Endodermal cell (in vitro differentiated cells): Measurements from ENCODE around the gene DENND2A. TPM values are rescaled to one million over a fixed set of nuclear protein-coding genes. Genes with fewer than 3 reads are reported as not detected.

Source experiments
- DNase-seq: peaks from one replicate; pipeline ENCODE4 v3.0.0-alpha.2; 2017
- H3K27ac ChIP-seq: 2 replicates; pipeline ENCODE4 v1.5.1; 2013; ENCODE audit warnings: mild to moderate bottlenecking, low read depth, low read length, moderate library complexity
- H3K27me3 ChIP-seq: 2 replicates; pipeline ENCODE4 v1.6.1; 2013; ENCODE audit warnings: mild to moderate bottlenecking, low read length, moderate library complexity; ENCODE audit not compliant: insufficient read depth, control insufficient read depth, poor library complexity, severe bottlenecking
- H3K36me3 ChIP-seq: 2 replicates; pipeline ENCODE4 v1.7.0; 2013; ENCODE audit warnings: mild to moderate bottlenecking, low read length, moderate library complexity; ENCODE audit not compliant: control insufficient read depth, insufficient read depth
- H3K4me1 ChIP-seq: one replicate; pipeline ENCODE4 v1.7.0; 2013; ENCODE audit warnings: low read length; ENCODE audit not compliant: control insufficient read depth, insufficient read depth
- H3K4me3 ChIP-seq: 2 replicates; pipeline ENCODE4 v1.5.1; 2013; ENCODE audit warnings: mild to moderate bottlenecking, low read length, moderate library complexity
- H3K9ac ChIP-seq: 2 replicates; pipeline ENCODE4 v1.6.1; 2013; ENCODE audit warnings: mild to moderate bottlenecking, low read length, moderate library complexity; ENCODE audit not compliant: poor library complexity, severe bottlenecking; ENCODE audit errors: extremely low read depth
- H3K9me3 ChIP-seq: 2 replicates; pipeline ENCODE4 v1.6.1; 2013; ENCODE audit warnings: mild to moderate bottlenecking, low read length, moderate library complexity; ENCODE audit not compliant: control insufficient read depth
- H3K27ac Mint-ChIP-seq: 2 replicates; pipeline ENCODE4 v1.8.0; 2020; ENCODE audit warnings: mixed read lengths
- H3K27me3 Mint-ChIP-seq: 2 replicates; pipeline ENCODE4 v1.8.0; 2021; ENCODE audit warnings: mild to moderate bottlenecking, mixed read lengths; ENCODE audit not compliant: insufficient read depth
- H3K36me3 Mint-ChIP-seq: 2 replicates; pipeline ENCODE4 v1.8.0; 2020; ENCODE audit warnings: low read depth, mixed read lengths
- H3K4me1 Mint-ChIP-seq: 2 replicates; pipeline ENCODE4 v1.8.0; 2020; ENCODE audit warnings: mixed read lengths
- H3K4me3 Mint-ChIP-seq: 2 replicates; pipeline ENCODE4 v1.8.0; 2020; ENCODE audit warnings: mild to moderate bottlenecking, moderate library complexity, mixed read lengths
- H3K9me3 Mint-ChIP-seq: 2 replicates; pipeline ENCODE4 v1.8.0; 2020; ENCODE audit warnings: mild to moderate bottlenecking, mixed read lengths
- CTCF ChIP-seq: fragments of 200-600 bp; sonication (generic); conservative IDR thresholded peaks from 2 replicates; pipeline ENCODE4 v1.5.0; 2021; ENCODE audit warnings: antibody characterized with exemption, mild to moderate bottlenecking
- WGBS, 2 experiments: methylation state at CpG; one replicate each; pipeline versions ENCODE4 v1.1.5 to v1.1.7; 2013; ENCODE audit warnings: missing lambda C conversion rate in 2 of 2, mixed read lengths in 1 of 2; ENCODE audit not compliant: insufficient coverage in 1 of 2, insufficient read length in 1 of 2; 5-methylcytosine and 5-hydroxymethylcytosine counted together
- total RNA-seq, 2 donors: library from RNA; stranded (reverse); fragmentation: NEBNext Ultra II Directional in 1 of 2; extraction: Animal tissue kit (Norgen Biotek cat#: 25700) in 1 of 2; gene quantifications; 2 replicates in 1 of 2; 3 replicates in 1 of 2; pipeline ENCODE4 v1.2.1, GENCODE V29; 2021

Gene DENND2A
- total RNA-seq, 2 donors from 2014 or later = 28.5 to 40.6 TPM

- Histone ChIP-seq H3K4me1 (no peaks in the 10 kb centered on the region), H3K9ac (no peak overlapping the region), H3K9me3 (no peaks in the 10 kb centered on the region), H3K36me3 (peaks cover 22% of the 10 kb centered on the region), H3K4me3 (no peak overlapping the region), H3K27me3 (no peaks in the 10 kb centered on the region), H3K27ac (no peak overlapping the region)
- Mint-ChIP-seq H3K36me3 (peaks cover 33% of the 10 kb centered on the region), H3K4me1 (no peaks in the 10 kb centered on the region), H3K9me3 (no peaks in the 10 kb centered on the region), H3K4me3 (no peak overlapping the region), H3K27me3 (no peaks in the 10 kb centered on the region), H3K27ac (no peak overlapping the region)
- no peak for DNase-seq
- no peak for TF ChIP-seq CTCF
- WGBS, 2 experiments = 87% methylated on average over 3 of the region's 3 CpGs; no CpG with 5 or more reads in 1 of the 2 experiments
These were observed 54.1 kb downstream of the DENND2A start for GRCh38 chr7:140586516-140586915.

- H3K27ac ChIP-seq = no peak overlapping the region
- Mint-ChIP-seq H3K4me3 (no peak overlapping the region), H3K27ac (no peak overlapping the region), H3K9me3 (no peaks in the 10 kb centered on the region), H3K4me1 (no peaks in the 10 kb centered on the region), H3K27me3 (no peaks in the 10 kb centered on the region), H3K36me3 (peaks cover 33% of the 10 kb centered on the region)
- H3K4me3 ChIP-seq = no peak overlapping the region
- no peak overlapping the region for H3K9ac ChIP-seq
- no peak for DNase-seq
- H3K4me1 ChIP-seq = no peaks in the 10 kb centered on the region
- no peak for TF ChIP-seq CTCF
- no peaks in the 10 kb centered on the region for H3K9me3 ChIP-seq
- 96 to 97% methylated on average over 5 to 7 of the region's 7 CpGs for WGBS, 2 experiments
- no peaks in the 10 kb centered on the region for H3K27me3 ChIP-seq
- H3K36me3 ChIP-seq = peaks cover 22% of the 10 kb centered on the region
These were observed 55.3 kb downstream of the DENND2A start for GRCh38 chr7:140585333-140585732.

GRCh38 chr7:140584195-140584851 is 56.3 kb downstream of the DENND2A start:
- H3K27me3 Mint-ChIP-seq = no peaks in the 10 kb centered on the region
- WGBS, 2 experiments = 94 to 100% methylated on average over 1 to 4 of the region's 4 CpGs
- no peaks in the 10 kb centered on the region for H3K4me1 Mint-ChIP-seq
- no peak for DNase-seq
- no peak overlapping the region for H3K27ac Mint-ChIP-seq
- H3K4me1 ChIP-seq = no peaks in the 10 kb centered on the region
- H3K9me3 ChIP-seq = no peaks in the 10 kb centered on the region
- peaks cover 35% of the 10 kb centered on the region for H3K36me3 Mint-ChIP-seq
- H3K4me3 ChIP-seq = no peak overlapping the region
- no peak overlapping the region for H3K4me3 Mint-ChIP-seq
- peaks cover 22% of the 10 kb centered on the region for H3K36me3 ChIP-seq
- no peak for TF ChIP-seq CTCF
- H3K27me3 ChIP-seq = no peaks in the 10 kb centered on the region
- H3K9ac ChIP-seq = no peak overlapping the region
- no peak overlapping the region for H3K27ac ChIP-seq
- no peaks in the 10 kb centered on the region for H3K9me3 Mint-ChIP-seq
